Lower lobe of right lung (tissue), 2 donors: ENCODE measurements around the gene STXBP1. TPM values are rescaled to one million over a fixed set of nuclear protein-coding genes. Genes with fewer than 3 reads are reported as not detected.

Source experiments
- ATAC-seq, 2 donors: fragments of 200-7000 bp; cut with Tn5 transposase; one replicate each; pipeline ENCODE4 v1.9.1; 2020 to 2022; ENCODE audit warnings: mild to moderate bottlenecking in 2 of 2, moderate library complexity in 2 of 2
- DNase-seq: peaks from one replicate; pipeline ENCODE4 v3.0.0-alpha.2; 2020
- H3K27ac ChIP-seq: fragments of 200-600 bp; one replicate; pipeline ENCODE4 v1.8.0; 2022
- H3K27me3 ChIP-seq: fragments of 200-600 bp; one replicate; pipeline ENCODE4 v1.8.0; 2022; ENCODE audit warnings: low read depth
- H3K36me3 ChIP-seq: fragments of 200-600 bp; one replicate; pipeline ENCODE4 v1.8.0; 2022; ENCODE audit warnings: mild to moderate bottlenecking
- H3K4me1 ChIP-seq: fragments of 200-600 bp; one replicate; pipeline ENCODE4 v1.8.0; 2022
- H3K4me3 ChIP-seq: fragments of 200-600 bp; one replicate; pipeline ENCODE4 v1.8.0; 2022; ENCODE audit warnings: mild to moderate bottlenecking
- H3K9me3 ChIP-seq: fragments of 200-600 bp; one replicate; pipeline ENCODE4 v1.8.0; 2022
- CTCF ChIP-seq: fragments of 200-600 bp; IDR thresholded peaks from one replicate; pipeline ENCODE4 v1.8.0; 2022; ENCODE audit warnings: antibody characterized with exemption, mild to moderate bottlenecking
- intact Hi-C: fragments of 100-400 bp; cut with DNase I; formaldehyde crosslinking; loops from one replicate; pipeline ENCODE4 v1.11.0; 2022
- total RNA-seq: library from RNA; stranded (reverse); fragmentation: NEBNext Ultra II Directional; extraction: Animal tissue kit (Norgen Biotek cat#: 25700); gene quantifications from one replicate; pipeline ENCODE4 v1.2.1, GENCODE V29; 2021
- donor health status: DM: no; HTN: yes; CAD: no; lungs with severe emphysema.

STXBP1 gene
- total RNA-seq, 1 donor from 2014 or later, result 88.6 TPM

GRCh38 chr9:127566351-127567001 is 45.6 kb upstream of the STXBP1 start:
- H3K4me1 ChIP-seq, result peaks cover 71% of the 10 kb centered on the region

GRCh38 chr9:127567035-127567729 is 44.9 kb upstream of the STXBP1 start:
- intact Hi-C loops, result no loop called here
- peak; percentile 64 to 70 for ATAC-seq
- no peak for TF ChIP-seq CTCF
- peak overlapping the region; percentile 85 for H3K4me3 ChIP-seq
- H3K27me3 ChIP-seq, result no peaks in the 10 kb centered on the region
- H3K4me1 ChIP-seq, result peaks cover 64% of the 10 kb centered on the region
- no peaks in the 10 kb centered on the region for H3K9me3 ChIP-seq
- DNase-seq, result peak; percentile 85
- peaks cover 16% of the 10 kb centered on the region for H3K36me3 ChIP-seq
- peak overlapping the region; percentile 90 for H3K27ac ChIP-seq

More at GRCh38 chr9:127566351-127567001, 45.6 kb upstream of the STXBP1 start:
- H3K9me3 ChIP-seq, result no peaks in the 10 kb centered on the region
- H3K27me3 ChIP-seq, result no peaks in the 10 kb centered on the region
- peaks cover 16% of the 10 kb centered on the region for H3K36me3 ChIP-seq
- TF ChIP-seq CTCF, result no peak
- intact Hi-C loops, result no loop called here
- ATAC-seq (peak; percentile 49), DNase-seq (peak; percentile 74)
- peak overlapping the region; percentile 85 for H3K4me3 ChIP-seq
- H3K27ac ChIP-seq, result peak overlapping the region; percentile 90

GRCh38 chr9:127567730-127568617 is 44.1 kb upstream of the STXBP1 start:
- Histone ChIP-seq H3K4me3 (peak overlapping the region; percentile 85), H3K4me1 (peaks cover 63% of the 10 kb centered on the region), H3K9me3 (no peaks in the 10 kb centered on the region), H3K27me3 (no peaks in the 10 kb centered on the region), H3K36me3 (peaks cover 16% of the 10 kb centered on the region), H3K27ac (peak overlapping the region; percentile 90)
- TF ChIP-seq CTCF, result no peak
- intact Hi-C loops, result no loop called here
- no peak for ATAC-seq
- no peak for DNase-seq

- Histone ChIP-seq H3K9me3 (no peaks in the 10 kb centered on the region), H3K4me1 (peaks cover 63% of the 10 kb centered on the region), H3K27ac (peak overlapping the region; percentile 90), H3K4me3 (peak overlapping the region; percentile 85), H3K27me3 (no peaks in the 10 kb centered on the region), H3K36me3 (peaks cover 14% of the 10 kb centered on the region)
- ATAC-seq (no peak), DNase-seq (no peak)
- intact Hi-C loops, result no loop called here
- TF ChIP-seq CTCF, result no peak
Measured at GRCh38 chr9:127568618-127568970, 43.5 kb upstream of the STXBP1 start.
